H1 (cell line): Measurements from ENCODE around the gene TMEM107. TPM values are rescaled to one million over a fixed set of nuclear protein-coding genes. Genes with fewer than 3 reads are reported as not detected.
A peak's percentile ranks its signal among the peaks of the same experiment; 100 is the strongest.

Experiments used
- CTCF ChIA-PET: fragments of 300-600 bp; sonication (Branson Sonifier 250); formaldehyde crosslinking; loops from one replicate; lab custom pipeline; 2021; ENCODE audit not compliant: partially characterized antibody; lab: Charles Lee
- POLR2A ChIA-PET: fragments of 300-600 bp; sonication (Branson Sonifier 250); formaldehyde crosslinking; loops from one replicate; lab custom pipeline; 2021; ENCODE audit warnings: inconsistent platforms; ENCODE audit not compliant: partially characterized antibody; lab: Charles Lee
- DNase-seq, 2 experiments: peaks; one replicate each; pipeline versions ENCODE4 v3.0.0 to v3.0.0-alpha.2; 2010 to 2022; ENCODE audit warnings: low spot score in 2 of 2, low read depth in 1 of 2, mixed read lengths in 1 of 2
- FAIRE-seq: peaks from 2 replicates; lab custom pipeline; 2011; peaks lifted over from hg19 to GRCh38; lab: Jason Lieb, UNC
- H2AFZ ChIP-seq: 2 replicates; pipeline ENCODE4 v1.8.1; 2012; ENCODE audit warnings: low read length, inconsistent platforms
- H2AK5ac ChIP-seq: 2 replicates; pipeline ENCODE4 v1.6.1; 2013; ENCODE audit warnings: low read depth, low read length
- H2BK120ac ChIP-seq: replicated peaks from 2 replicates; pipeline ENCODE3; 2013; ENCODE audit warnings: low read depth, low read length, inconsistent platforms
- H2BK12ac ChIP-seq: 2 replicates; pipeline ENCODE4 v1.6.1; 2013; ENCODE audit warnings: low read depth, low read length
- H2BK15ac ChIP-seq: 2 replicates; pipeline ENCODE4 v1.6.1; 2013; ENCODE audit warnings: low read length
- H2BK20ac ChIP-seq: 2 replicates; pipeline ENCODE4 v1.6.1; 2013; ENCODE audit warnings: low read length
- H2BK5ac ChIP-seq: 2 replicates; pipeline ENCODE4 v1.6.1; 2013; ENCODE audit warnings: low read depth, low read length
- H3K14ac ChIP-seq: 2 replicates; pipeline ENCODE4 v1.6.1; 2013; ENCODE audit warnings: inconsistent platforms; ENCODE audit not compliant: insufficient read length
- H3K18ac ChIP-seq: 2 replicates; pipeline ENCODE4 v1.6.1; 2013; ENCODE audit warnings: low read length; ENCODE audit errors: extremely low read depth
- H3K23ac ChIP-seq: 2 replicates; pipeline ENCODE4 v1.6.1; 2013; ENCODE audit warnings: inconsistent platforms; ENCODE audit not compliant: insufficient read length
- H3K23me2 ChIP-seq: 2 replicates; pipeline ENCODE4 v1.6.1; 2013; ENCODE audit warnings: low read depth, low read length
- H3K27ac ChIP-seq: 2 replicates; pipeline ENCODE4 v1.6.1; 2011; ENCODE audit warnings: low read depth, low read length, inconsistent platforms
- H3K27me3 ChIP-seq, 4 experiments: replicated peaks in 1 of 4; 1 replicate in 1 of 4; 2 replicates in 3 of 4; pipeline versions ENCODE4 v1.6.1 to v1.8.1; 2011 to 2013; ENCODE audit warnings: low read length in 3 of 4, mild to moderate bottlenecking in 3 of 4, inconsistent platforms in 2 of 4, mixed read lengths in 2 of 4, moderate library complexity in 1 of 4; ENCODE audit not compliant: control insufficient read depth in 3 of 4, insufficient read depth in 3 of 4; ENCODE audit errors: extremely low read depth in 1 of 4
- H3K36me3 ChIP-seq, 4 experiments: 2 replicates each; pipeline versions ENCODE4 v1.6.1 to v1.8.1; 2011 to 2013; ENCODE audit warnings: mild to moderate bottlenecking in 4 of 4, low read length in 3 of 4, moderate library complexity in 2 of 4, control low read depth in 1 of 4, inconsistent platforms in 1 of 4; ENCODE audit not compliant: insufficient read depth in 4 of 4, control insufficient read depth in 2 of 4
- H3K4ac ChIP-seq: replicated peaks from 2 replicates; pipeline ENCODE3; 2013; ENCODE audit warnings: low read length, low read depth, mixed read lengths, inconsistent platforms; ENCODE audit not compliant: insufficient read length
- H3K4me1 ChIP-seq, 4 experiments: replicated peaks in 1 of 4; 1 replicate in 1 of 4; 2 replicates in 3 of 4; pipeline versions ENCODE4 v1.6.1 to v1.8.1; 2011 to 2013; ENCODE audit warnings: low read length in 3 of 4, inconsistent platforms in 2 of 4, mixed read lengths in 1 of 4; ENCODE audit not compliant: insufficient read depth in 4 of 4, control insufficient read depth in 3 of 4
- H3K4me2 ChIP-seq, 2 experiments: 2 replicates each; pipeline versions ENCODE4 v1.6.1 to v1.8.1; 2011 to 2013; ENCODE audit warnings: low read depth in 2 of 2, low read length in 2 of 2, control low read depth in 1 of 2, inconsistent platforms in 1 of 2, mild to moderate bottlenecking in 1 of 2; ENCODE audit not compliant: insufficient read depth in 1 of 2
- H3K4me3 ChIP-seq, 4 experiments: fragments of 200-600, 300-600 bp in 1 of 4; sonication (generic), shearing (Covaris generic), sonication (Bioruptor Twin) in 1 of 4; 2 replicates each; pipeline versions ENCODE4 v1.5.1 to v1.8.1; 2011 to 2016; ENCODE audit warnings: low read length in 4 of 4, low read depth in 3 of 4, control low read depth in 2 of 4, inconsistent platforms in 2 of 4, mild to moderate bottlenecking in 2 of 4, mixed read lengths in 1 of 4, moderate library complexity in 1 of 4; ENCODE audit not compliant: insufficient read depth in 2 of 4; ENCODE audit errors: extremely low read depth in 1 of 4
- H3K56ac ChIP-seq: replicated peaks from 2 replicates; pipeline ENCODE3; 2013; ENCODE audit warnings: low read depth, mild to moderate bottlenecking, mixed read lengths, low read length, inconsistent platforms; ENCODE audit not compliant: insufficient read length
- H3K79me1 ChIP-seq: 2 replicates; pipeline ENCODE4 v1.6.1; 2013; ENCODE audit warnings: low read depth, low read length, control low read depth
- H3K79me2 ChIP-seq, 2 experiments: 2 replicates each; pipeline versions ENCODE4 v1.6.1 to v1.8.1; 2012 to 2013; ENCODE audit warnings: low read length in 2 of 2, mild to moderate bottlenecking in 2 of 2, inconsistent platforms in 1 of 2; ENCODE audit not compliant: insufficient read depth in 2 of 2, control insufficient read depth in 1 of 2
- H3K9ac ChIP-seq, 4 experiments: replicated peaks in 1 of 4; 1 replicate in 1 of 4; 2 replicates in 3 of 4; pipeline versions ENCODE4 v1.6.1 to v1.8.1; 2011 to 2013; ENCODE audit warnings: low read depth in 3 of 4, low read length in 3 of 4, control low read depth in 2 of 4, mild to moderate bottlenecking in 2 of 4, moderate library complexity in 2 of 4, inconsistent platforms in 1 of 4; ENCODE audit errors: extremely low read depth in 1 of 4
- H3K9me3 ChIP-seq, 2 experiments: 2 replicates each; pipeline versions ENCODE4 v1.6.1 to v1.8.1; 2012 to 2013; ENCODE audit warnings: mild to moderate bottlenecking in 2 of 2, moderate library complexity in 2 of 2, control low read depth in 1 of 2, inconsistent platforms in 1 of 2, low read depth in 1 of 2, low read length in 1 of 2, mixed read lengths in 1 of 2; ENCODE audit not compliant: insufficient read depth in 2 of 2
- H4K20me1 ChIP-seq, 2 experiments: replicated peaks in 1 of 2; 2 replicates each; pipeline versions ENCODE3 to v1.8.1; 2011 to 2013; ENCODE audit warnings: inconsistent platforms in 2 of 2, low read length in 2 of 2, mild to moderate bottlenecking in 1 of 2; ENCODE audit not compliant: insufficient read depth in 2 of 2, control insufficient read depth in 1 of 2
- H4K5ac ChIP-seq: 2 replicates; pipeline ENCODE4 v1.6.1; 2013; ENCODE audit warnings: low read length, low read depth, mixed read lengths, inconsistent platforms; ENCODE audit not compliant: insufficient read length
- H4K8ac ChIP-seq: 2 replicates; pipeline ENCODE4 v1.8.0; 2013; ENCODE audit warnings: mild to moderate bottlenecking, moderate library complexity, low read length, inconsistent platforms; ENCODE audit not compliant: insufficient read depth; ENCODE audit errors: extremely low read depth
- H4K91ac ChIP-seq: replicated peaks from 2 replicates; pipeline ENCODE3; 2013; ENCODE audit warnings: low read length, mixed read lengths, inconsistent platforms; ENCODE audit not compliant: insufficient read length
- BACH1 ChIP-seq: IDR thresholded peaks from 2 replicates; pipeline ENCODE4 v1.6.1; 2012; ENCODE audit warnings: low read length, improper control_type of control experiment
- CBX5 ChIP-seq: fragments of 300-800, 300-1000 bp; sonication (generic); IDR thresholded peaks from 2 replicates; pipeline ENCODE4 v1.7.1; 2016; ENCODE audit warnings: antibody characterized with exemption, low read length, low read depth
- E2F6 ChIP-seq: IDR thresholded peaks from 2 replicates; pipeline ENCODE4 v1.6.1; 2012; ENCODE audit warnings: inconsistent platforms
- EGR1 ChIP-seq: IDR thresholded peaks from 2 replicates; pipeline ENCODE4 v1.6.1; 2011; ENCODE audit warnings: low read depth, low read length, borderline replicate concordance
- EP300 ChIP-seq, 2 experiments: IDR thresholded peaks; 1 replicate in 1 of 2; 2 replicates in 1 of 2; pipeline ENCODE4 v1.6.1; 2011 to 2012; ENCODE audit warnings: low read depth in 2 of 2, low read length in 2 of 2, mild to moderate bottlenecking in 2 of 2, borderline replicate concordance in 1 of 2, inconsistent platforms in 1 of 2, moderate library complexity in 1 of 2
- KDM4A ChIP-seq: IDR thresholded peaks from one replicate; pipeline ENCODE4 v1.7.1; 2012; ENCODE audit warnings: low read depth, mild to moderate bottlenecking, moderate library complexity, low read length, inconsistent platforms; ENCODE audit not compliant: severe bottlenecking
- RBBP5 ChIP-seq: IDR thresholded peaks from 2 replicates; pipeline ENCODE4 v1.7.1; 2012; ENCODE audit warnings: low read depth, mild to moderate bottlenecking, inconsistent platforms, low read length, moderate library complexity, borderline replicate concordance
- SIX5 ChIP-seq: IDR thresholded peaks from 2 replicates; pipeline ENCODE4 v1.6.1; 2011; ENCODE audit warnings: mild to moderate bottlenecking, low read depth, low read length
- SP2 ChIP-seq: IDR thresholded peaks from 2 replicates; pipeline ENCODE4 v1.6.1; 2012; ENCODE audit warnings: mild to moderate bottlenecking, low read length, inconsistent platforms
- SP4 ChIP-seq: IDR thresholded peaks from 2 replicates; pipeline ENCODE4 v1.6.1; 2012; ENCODE audit warnings: low read length, inconsistent platforms
- TBP ChIP-seq: IDR thresholded peaks from 2 replicates; pipeline ENCODE4 v1.6.1; 2011; ENCODE audit warnings: low read depth, low read length, improper control_type of control experiment
- TEAD4 ChIP-seq: IDR thresholded peaks from 2 replicates; pipeline ENCODE4 v1.6.1; 2012; ENCODE audit warnings: low read depth, low read length, inconsistent platforms, mixed read lengths
- WGBS, 2 experiments: shearing (Covaris generic) in 1 of 2; methylation state at CpG; one replicate each; pipeline versions ENCODE4 v1.1.6 to v1.1.7; 2013 to 2015; ENCODE audit warnings: low lambda C conversion rate in 2 of 2, mixed read lengths in 2 of 2, inconsistent platforms in 1 of 2, low coverage in 1 of 2, missing lambda C conversion rate in 1 of 2; ENCODE audit not compliant: insufficient replicate concordance in 2 of 2, insufficient coverage in 1 of 2, insufficient read length in 1 of 2; ENCODE audit errors: extremely low coverage in 1 of 2, missing lambda C conversion rate in 1 of 2; 5-methylcytosine and 5-hydroxymethylcytosine counted together
- polyA plus RNA-seq, 7 experiments: library from polyadenylated mRNA; depleted of rRNA in 3 of 7; stranded (reverse) in 5 of 7; unstranded in 2 of 7; fragments of >200 nt in 5 of 7; fragments of 200-250 nt in 2 of 7; gene quantifications; 1 replicate in 5 of 7; 2 replicates in 1 of 7; 4 replicates in 1 of 7; pipeline versions ENCODE4 v1.2.1 to v1.2.3, GENCODE V29; 2011 to 2013; ENCODE audit warnings: missing spikeins in 2 of 7, mixed read lengths in 2 of 7
- total RNA-seq: library from RNA; stranded (reverse); fragmentation: NEBNext Ultra II Directional; extraction: Animal tissue kit (Norgen Biotek cat#: 25700); gene quantifications from 2 replicates; pipeline ENCODE4 v1.2.1, GENCODE V29; 2021

Gene TMEM107
- total and polyA plus RNA-seq, 2 of the 8 experiments (the other 6 are each of a cell fraction or from before 2014, with no cell fraction given) = 17.3 to 21.5 TPM

- ChIA-PET POLR2A (interaction anchor here (0.6 to 10.3 kb wide), 15 partner anchors 8 to 89 kb away, joined by 3 to 76 read pairs (median 5); partner anchors contain the start of genes BORCS6, HES7 and TMEM107), CTCF (interaction anchor here (0.9 to 2.4 kb wide), 14 partner anchors 9 to 74 kb away, joined by 3 to 10 read pairs (median 4); partner anchors contain the start of genes ALOXE3 and HES7)
- no peak overlapping the region for H3K23ac ChIP-seq
- H3K27ac ChIP-seq = no peak overlapping the region
- H2BK20ac ChIP-seq = peak overlapping the region; percentile 98
- peak overlapping the region; percentile 28 for H2AFZ ChIP-seq
- H4K20me1 ChIP-seq = no peaks in the 10 kb centered on the region
- peak overlapping the region; percentile 59 for H4K5ac ChIP-seq
- no peak for FAIRE-seq
- H3K27me3 ChIP-seq = peaks cover 0 to 8% (median 4%) of the 10 kb centered on the region in 4 experiments; a peak in 6 of 7 replicates
- H4K91ac ChIP-seq = peak overlapping the region; percentile 97
- H3K79me1 ChIP-seq = no peaks in the 10 kb centered on the region
- peak overlapping the region; percentile 70 for H3K14ac ChIP-seq
- peak overlapping the region; percentile 69 for H2BK120ac ChIP-seq
- H3K18ac ChIP-seq = peak overlapping the region; percentile 79; the same call in 1 of the 2 replicates
- no peak overlapping the region for H3K56ac ChIP-seq
- H3K79me2 ChIP-seq = no peaks in the 10 kb centered on the region
- peaks cover 0 to 13% (median 9%) of the 10 kb centered on the region in 4 experiments; a peak in 6 of 7 replicates for H3K4me1 ChIP-seq
- H2BK15ac ChIP-seq = peak overlapping the region; percentile 75; the same call in 1 of the 2 replicates
- peak overlapping the region; percentile 40 to 53 for H3K4me2 ChIP-seq
- peak in 1 of 2 experiments; percentile 67 for DNase-seq
- peak overlapping the region; percentile 92; the same call in 1 of the 2 replicates for H2AK5ac ChIP-seq
- no peaks in the 10 kb centered on the region for H3K9me3 ChIP-seq
- WGBS, 2 experiments = 57% methylated on average over 12 of the region's 12 CpGs; no CpG with 5 or more reads in 1 of the 2 experiments
- no peaks in the 10 kb centered on the region for H3K36me3 ChIP-seq
- peak overlapping the region; percentile 91; the same call in 1 of the 2 replicates for H2BK5ac ChIP-seq
- H2BK12ac ChIP-seq = peak overlapping the region; percentile 97; the same call in 1 of the 2 replicates
- H3K4ac ChIP-seq = peak overlapping the region; percentile 19
- no peak overlapping the region; a peak in 1 of 7 replicates for H3K9ac ChIP-seq
- H4K8ac ChIP-seq = no peak overlapping the region; the same call in 1 of the 2 replicates
- peaks cover 7% of the 10 kb centered on the region for H3K23me2 ChIP-seq
- H3K4me3 ChIP-seq = peak overlapping the region in 1 of 4 experiments; percentile 15; a peak in 1 of 8 replicates
- TF ChIP-seq CBX5 (no peak), SP2 (no peak), SIX5 (no peak), EP300 (IDR thresholded peaks at IDR 0.05; ENCODE audit: borderline replicate concordance in 1 of 2, low read depth in 2 of 2, low read length in 2 of 2) (no peak), BACH1 (no peak), RBBP5 (0 out of 2 replicates have a peak, but pooled peaks have one; percentile 35), TEAD4 (no peak), TBP (0 out of 2 replicates have a peak, but pooled peaks have one; percentile 26), EGR1 (peak; percentile 57; the same call in 1 of the 2 replicates), E2F6 (peak; percentile 40; the same call in 1 of the 2 replicates), SP4 (no peak), KDM4A (no peak)
Measured at GRCh38 chr17:8133399-8133798, 42.8 kb downstream of the TMEM107 start.
